ENCODE measurements around the gene TMEM121B.

Gene TMEM121B

GRCh38 chr22:17112491-17113042 lies 8.6 kb downstream of the TMEM121B start:
- in situ Hi-C loops (cut with MboI; ENCODE audit: low sequenced_read_pairs): no loop called here

DNA sequence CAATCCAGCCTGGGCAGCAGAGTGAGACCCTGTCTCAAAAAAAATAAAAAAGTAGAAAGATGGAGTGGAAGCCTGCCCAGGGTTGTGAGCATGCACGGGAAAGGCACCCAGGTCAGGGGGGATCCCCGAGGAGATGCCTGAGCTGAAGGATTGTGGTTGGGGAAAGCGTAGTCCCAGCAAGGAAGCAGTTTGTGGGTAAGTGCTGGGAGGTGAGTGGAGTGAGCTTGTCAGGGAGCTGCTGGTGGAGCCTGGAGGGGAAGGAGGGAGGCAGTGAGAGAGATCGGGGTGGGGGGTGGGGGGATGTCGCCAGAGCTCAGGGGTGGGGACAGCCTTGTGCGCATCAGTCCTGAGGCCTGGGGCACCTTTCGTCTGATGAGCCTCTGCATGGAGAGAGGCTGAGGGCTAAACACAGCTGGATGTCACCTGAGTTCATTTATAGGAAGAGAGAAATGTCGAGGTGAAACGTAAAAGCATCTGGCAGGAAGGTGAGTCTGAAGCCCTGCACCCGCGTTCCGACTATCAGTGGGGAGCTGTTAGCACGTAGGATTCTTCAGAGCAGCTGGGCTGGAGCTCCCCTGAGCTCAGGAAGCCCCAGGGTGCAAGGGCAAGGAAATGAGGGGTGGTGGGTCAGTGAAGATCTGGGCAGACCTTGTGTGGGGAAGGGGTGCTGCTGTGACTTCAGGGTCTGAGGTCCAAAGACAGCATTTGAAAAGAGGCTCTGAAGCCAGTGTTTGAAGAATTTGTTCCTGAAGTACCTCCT lies 10.2 kb downstream of the TMEM121B start:
- in situ Hi-C loops (cut with MboI; ENCODE audit: low sequenced_read_pairs): no loop called here

- in situ Hi-C loops (cut with MboI; ENCODE audit: low sequenced_read_pairs): no loop called here
These were observed 11.2 kb downstream of the TMEM121B start for GRCh38 chr22:17109976-17110375.

- in situ Hi-C loops (cut with MboI; ENCODE audit: low sequenced_read_pairs): no loop called here
These were observed 11.9 kb downstream of the TMEM121B start for GRCh38 chr22:17109113-17109865.

GRCh38 chr22:17108256-17109112 lies 12.7 kb downstream of the TMEM121B start:
- in situ Hi-C loops (cut with MboI; ENCODE audit: low sequenced_read_pairs): no loop called here

- in situ Hi-C loops (cut with MboI; ENCODE audit: low sequenced_read_pairs): no loop called here
These were observed 13.7 kb downstream of the TMEM121B start for GRCh38 chr22:17107547-17107810.

DNA sequence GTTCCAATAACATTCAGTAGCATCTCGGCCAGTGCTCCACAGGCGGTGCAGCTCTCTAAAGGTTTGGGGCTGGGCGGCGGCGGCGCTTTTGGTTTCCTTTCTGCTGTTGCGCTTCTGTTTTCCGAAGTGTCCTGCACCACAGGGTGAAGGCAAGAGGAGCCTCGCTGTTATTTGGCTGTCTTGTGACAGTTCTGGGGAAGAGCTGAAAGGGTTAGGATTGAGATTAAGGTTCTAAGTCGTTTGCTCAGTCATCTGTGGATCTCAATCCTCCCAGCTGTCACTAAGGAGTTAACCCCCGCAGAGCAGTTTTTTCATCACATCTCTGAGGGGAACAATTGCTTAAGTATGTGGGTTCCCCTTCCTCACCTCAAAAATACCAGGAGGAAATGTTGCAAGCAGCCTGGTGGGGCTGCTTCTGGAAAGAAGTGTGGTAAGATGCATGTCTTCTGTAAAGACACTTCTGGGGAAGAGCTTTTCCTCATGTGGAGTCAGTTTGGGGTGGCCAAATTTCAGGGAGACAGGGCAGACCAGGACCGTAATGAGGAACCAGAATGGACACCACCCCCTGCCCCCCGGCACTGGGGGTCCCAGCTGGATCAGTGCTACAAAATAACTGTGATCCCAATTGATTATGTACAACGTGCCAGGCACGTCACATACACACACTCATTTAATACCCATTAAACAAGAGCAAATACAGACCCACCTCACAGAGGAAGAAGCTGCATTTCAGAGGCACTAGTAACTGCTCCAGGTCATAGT lies 14.2 kb downstream of the TMEM121B start:
- in situ Hi-C loops (cut with MboI; ENCODE audit: low sequenced_read_pairs): no loop called here

DNA sequence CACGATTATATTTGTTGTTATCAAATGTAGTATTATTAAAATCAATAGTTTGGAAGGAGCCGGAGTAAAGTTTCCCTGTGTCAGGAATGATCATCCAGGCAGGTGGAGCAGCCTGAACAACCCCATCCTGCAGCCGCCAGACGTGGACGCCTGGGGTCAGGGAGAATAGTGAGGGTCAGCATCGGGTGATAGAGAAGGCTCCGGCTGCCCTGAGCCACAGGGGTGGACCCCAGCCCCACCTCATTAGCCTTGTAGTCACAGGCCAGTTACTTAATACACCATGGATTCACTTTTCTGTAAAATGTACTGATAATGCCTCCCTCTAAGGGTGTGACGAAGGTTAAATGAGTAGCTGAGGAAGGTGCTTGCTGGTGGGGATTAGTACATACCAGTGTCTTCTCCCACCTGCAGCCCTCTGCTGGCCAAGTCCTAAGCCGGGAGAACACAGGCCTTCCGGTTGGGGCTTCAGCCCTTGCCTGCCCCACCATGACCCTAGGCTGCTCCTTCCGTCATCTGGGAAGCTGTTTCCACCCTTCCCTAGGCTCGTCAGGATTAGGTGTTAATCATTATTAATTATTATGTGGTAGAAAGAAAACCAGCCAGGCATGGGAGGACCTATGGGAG lies 14.9 kb downstream of the TMEM121B start:
- in situ Hi-C loops (cut with MboI; ENCODE audit: low sequenced_read_pairs): no loop called here

DNA sequence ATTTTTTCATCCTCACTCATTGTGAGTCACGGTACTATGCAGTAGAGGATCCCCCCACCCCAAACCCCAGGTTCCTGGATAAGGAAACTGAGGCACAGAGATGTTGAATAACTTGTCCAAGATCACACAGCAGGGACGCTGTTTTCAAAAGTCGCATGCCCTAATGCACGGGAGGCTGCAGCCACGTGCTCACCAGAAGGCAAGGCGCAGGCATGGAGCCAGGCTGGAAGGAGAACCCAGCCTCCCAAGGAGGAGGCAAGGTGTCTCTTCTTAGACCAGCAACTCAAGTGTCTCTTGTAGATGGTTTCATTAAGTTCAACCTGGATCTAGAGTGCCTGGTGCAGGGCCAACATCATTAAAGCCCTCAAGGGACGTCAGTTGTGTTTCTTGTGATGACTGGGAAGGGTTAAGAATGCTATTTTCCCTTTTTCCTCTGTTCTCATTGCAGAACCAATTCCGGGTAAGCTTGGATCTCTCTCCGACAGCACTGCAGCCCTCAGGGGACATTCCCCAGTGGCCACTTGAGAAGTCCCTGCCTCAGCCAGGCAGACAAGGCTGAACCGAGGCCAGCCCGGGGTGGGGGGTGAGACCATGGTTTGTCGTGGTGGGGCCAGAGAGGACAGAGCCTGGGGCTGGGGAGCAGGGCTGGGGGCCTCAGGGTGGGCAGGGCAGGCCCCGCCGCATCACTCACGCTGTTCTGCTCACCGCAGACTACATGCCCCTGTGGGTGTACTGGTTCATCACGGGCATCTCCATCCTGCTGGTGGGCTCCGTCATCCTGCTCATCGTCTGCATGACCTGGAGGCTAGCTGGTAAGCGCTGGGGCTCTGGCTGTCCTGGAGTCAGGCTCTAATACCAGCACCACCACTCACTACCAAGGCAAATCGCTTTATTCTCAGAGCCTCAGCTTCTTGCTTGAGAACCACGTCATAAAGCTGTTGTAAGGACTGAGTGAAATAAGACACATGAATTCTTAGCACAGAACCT lies 15.7 kb downstream of the TMEM121B start:
- in situ Hi-C loops (cut with MboI; ENCODE audit: low sequenced_read_pairs): no loop called here

- in situ Hi-C loops (cut with MboI; ENCODE audit: low sequenced_read_pairs): no loop called here
These were observed 16.7 kb downstream of the TMEM121B start for GRCh38 chr22:17104336-17104935.

GRCh38 chr22:17103351-17103750 lies 17.8 kb downstream of the TMEM121B start:
- in situ Hi-C loops (cut with MboI; ENCODE audit: low sequenced_read_pairs): no loop called here

GRCh38 chr22:17102297-17102667 lies 18.9 kb downstream of the TMEM121B start:
- in situ Hi-C loops (cut with MboI; ENCODE audit: low sequenced_read_pairs): no loop called here

GRCh38 chr22:17101475-17102296 lies 19.5 kb downstream of the TMEM121B start:
- in situ Hi-C loops (cut with MboI; ENCODE audit: low sequenced_read_pairs): no loop called here

- in situ Hi-C loops (cut with MboI; ENCODE audit: low sequenced_read_pairs): no loop called here
These were observed 20.5 kb downstream of the TMEM121B start for GRCh38 chr22:17100621-17101020.

DNA sequence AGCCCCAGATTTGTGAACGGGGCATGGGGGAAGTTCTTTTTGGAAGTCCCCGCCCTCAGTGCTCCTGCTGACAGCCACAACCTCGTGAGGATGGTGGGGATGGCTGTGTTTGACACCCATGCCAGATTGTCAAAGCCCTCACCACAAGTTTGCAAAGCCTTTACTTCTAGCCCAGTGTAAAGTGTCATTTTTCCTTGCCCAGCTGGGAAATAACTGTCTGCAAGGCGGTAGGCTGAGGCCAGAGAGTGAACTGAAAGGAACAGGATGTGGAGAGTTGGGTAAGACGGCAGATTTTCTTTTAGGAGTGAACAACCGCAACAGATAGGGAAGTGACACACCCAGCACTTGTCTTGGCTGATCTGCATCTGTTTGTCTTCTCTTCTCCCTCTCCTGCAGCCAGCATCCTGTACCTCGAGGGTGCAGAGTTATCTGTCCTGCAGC lies 22.8 kb downstream of the TMEM121B start:
- in situ Hi-C loops (cut with MboI; ENCODE audit: low sequenced_read_pairs): no loop called here

GRCh38 chr22:17097701-17098100 lies 23.5 kb downstream of the TMEM121B start:
- in situ Hi-C loops (cut with MboI; ENCODE audit: low sequenced_read_pairs): no loop called here

DNA sequence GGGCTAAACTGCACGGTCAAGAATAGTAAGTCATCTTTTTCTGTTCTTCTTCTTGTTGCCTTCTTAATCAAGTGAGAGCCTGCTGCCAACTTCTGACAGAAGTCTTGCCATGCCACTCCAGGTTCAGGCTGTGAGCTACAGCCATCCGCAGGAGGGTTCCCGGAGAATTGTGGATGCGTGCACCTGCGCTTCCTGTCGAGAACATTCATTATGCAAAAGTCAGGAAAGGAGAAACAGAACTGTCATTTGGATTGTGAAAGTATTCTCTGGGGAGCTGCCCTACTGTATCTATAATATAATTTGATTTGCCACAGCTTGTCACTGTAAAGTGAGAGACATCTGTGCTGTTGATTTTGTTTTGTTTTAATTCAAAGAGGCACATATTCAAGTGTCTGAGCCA lies 24.1 kb downstream of the TMEM121B start:
- in situ Hi-C loops (cut with MboI; ENCODE audit: low sequenced_read_pairs): no loop called here

DNA sequence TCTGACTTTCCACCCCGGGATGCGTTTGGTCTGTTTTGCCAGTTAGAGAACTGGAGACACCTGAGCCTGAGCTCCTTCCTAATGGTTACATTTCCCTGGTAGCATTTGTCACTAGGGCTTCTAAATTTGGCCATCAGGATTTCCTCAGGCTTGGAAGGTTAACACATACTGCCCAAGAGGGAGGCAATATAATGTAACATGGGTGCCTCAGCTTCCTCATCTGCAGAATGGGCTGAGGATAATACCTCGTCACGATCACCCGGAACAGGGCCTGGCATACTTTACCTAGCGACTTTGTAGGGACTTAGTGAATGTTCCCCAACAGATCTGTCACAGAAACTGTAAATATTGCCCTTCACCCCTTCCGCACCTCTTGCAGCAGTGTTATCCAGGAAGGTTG lies 25.1 kb downstream of the TMEM121B start:
- in situ Hi-C loops (cut with MboI; ENCODE audit: low sequenced_read_pairs): no loop called here
